ENCODE measurements around the gene CTTNBP2NL. TPM values are rescaled to one million over a fixed set of nuclear protein-coding genes. Genes with fewer than 3 reads are reported as not detected.
"Not testable (repeated sequence)": the region's sequence is repeated elsewhere in the genome, so short reads cannot be mapped to it uniquely, and the experiment has no call there.

Gene CTTNBP2NL
- total RNA-seq, 2 donors from 2014 or later, result 0.67 to 1.8 TPM

DNA sequence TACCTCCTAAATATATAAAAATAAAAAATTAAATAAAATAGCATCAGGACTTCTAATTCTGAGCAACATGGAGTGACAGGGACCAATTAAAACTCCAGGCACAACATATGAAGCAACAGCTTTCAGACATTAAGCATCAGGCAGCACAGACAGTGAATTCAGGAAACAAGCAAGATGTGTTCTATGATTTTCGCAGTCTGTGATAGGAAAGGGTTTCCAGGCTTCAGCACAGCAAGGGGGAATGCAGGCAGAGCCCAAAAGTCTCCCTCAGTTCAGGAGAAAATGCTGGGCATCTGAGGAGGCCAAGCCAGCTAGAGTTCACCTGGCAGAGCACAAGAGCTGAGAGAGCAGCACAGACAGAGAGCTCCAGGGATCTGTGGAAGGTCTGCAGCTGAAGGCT lies 22.2 kb upstream of the CTTNBP2NL start:
- no peaks in the 10 kb centered on the region for H3K9me3 Mint-ChIP-seq
- no peak overlapping the region for H3K4me3 Mint-ChIP-seq
- H3K27ac Mint-ChIP-seq, result no peak overlapping the region
- no peak for DNase-seq (ENCODE audit: low spot score)
- peaks cover 49 to 66% of the 10 kb centered on the region in 2 donors for H3K27me3 Mint-ChIP-seq
- no peak for ATAC-seq
- peaks cover 2 to 5% of the 10 kb centered on the region in 2 donors for H3K4me1 Mint-ChIP-seq (ENCODE audit: low read depth in 2 of 2)
- no peaks in the 10 kb centered on the region for H3K36me3 Mint-ChIP-seq

DNA sequence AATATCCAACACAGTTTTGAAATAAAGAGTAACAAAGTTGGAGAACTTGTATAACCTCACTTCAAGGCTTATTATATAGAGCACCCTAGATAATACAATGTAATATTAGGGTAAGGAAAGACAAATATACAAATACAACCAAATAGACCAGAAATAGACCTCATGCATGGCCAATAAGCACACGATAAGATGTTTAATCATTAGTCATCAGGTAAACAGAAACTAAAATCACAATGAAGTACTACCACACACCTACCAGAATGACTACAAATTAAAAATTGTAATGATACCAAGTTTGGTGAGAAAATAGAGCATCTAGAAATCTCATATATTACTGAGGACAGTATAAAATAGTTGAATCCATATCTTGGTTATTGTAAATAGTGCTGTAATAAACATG lies 20.3 kb upstream of the CTTNBP2NL start:
- Mint-ChIP-seq H3K36me3 (no peaks in the 10 kb centered on the region), H3K27ac (no peak overlapping the region), H3K9me3 (no peaks in the 10 kb centered on the region), H3K4me3 (no peak overlapping the region), H3K4me1 (ENCODE audit: low read depth in 2 of 2) (no peaks in the 10 kb centered on the region), H3K27me3 (peaks cover 46 to 62% of the 10 kb centered on the region in 2 donors)
- DNase-seq (ENCODE audit: low spot score) (no peak), ATAC-seq (no peak)

- Mint-ChIP-seq H3K27me3 (peaks cover 41 to 59% of the 10 kb centered on the region in 2 donors), H3K4me3 (no peak overlapping the region), H3K9me3 (no peaks in the 10 kb centered on the region), H3K27ac (no peak overlapping the region), H3K36me3 (no peaks in the 10 kb centered on the region), H3K4me1 (ENCODE audit: low read depth in 2 of 2) (no peaks in the 10 kb centered on the region)
- DNase-seq (ENCODE audit: low spot score), result no peak
- ATAC-seq, result no peak
Measured at GRCh38 chr1:112380356-112380755, 15.7 kb upstream of the CTTNBP2NL start.

GRCh38 chr1:112381324-112382076 lies 14.5 kb upstream of the CTTNBP2NL start:
- Mint-ChIP-seq H3K4me1 (ENCODE audit: low read depth in 2 of 2) (no peaks in the 10 kb centered on the region), H3K27ac (no peak overlapping the region), H3K36me3 (no peaks in the 10 kb centered on the region), H3K4me3 (no peak overlapping the region), H3K27me3 (peaks cover 41 to 58% of the 10 kb centered on the region in 2 donors), H3K9me3 (no peaks in the 10 kb centered on the region)
- ATAC-seq, result no peak
- DNase-seq (ENCODE audit: low spot score), result no peak

GRCh38 chr1:112383759-112384370 lies 12.1 kb upstream of the CTTNBP2NL start:
- Mint-ChIP-seq H3K27ac (no peak overlapping the region), H3K27me3 (peaks cover 47 to 66% of the 10 kb centered on the region in 2 donors), H3K4me3 (no peak overlapping the region), H3K4me1 (ENCODE audit: low read depth in 2 of 2) (no peaks in the 10 kb centered on the region), H3K9me3 (no peaks in the 10 kb centered on the region), H3K36me3 (no peaks in the 10 kb centered on the region)
- ATAC-seq (no peak), DNase-seq (ENCODE audit: low spot score) (no peak)

DNA sequence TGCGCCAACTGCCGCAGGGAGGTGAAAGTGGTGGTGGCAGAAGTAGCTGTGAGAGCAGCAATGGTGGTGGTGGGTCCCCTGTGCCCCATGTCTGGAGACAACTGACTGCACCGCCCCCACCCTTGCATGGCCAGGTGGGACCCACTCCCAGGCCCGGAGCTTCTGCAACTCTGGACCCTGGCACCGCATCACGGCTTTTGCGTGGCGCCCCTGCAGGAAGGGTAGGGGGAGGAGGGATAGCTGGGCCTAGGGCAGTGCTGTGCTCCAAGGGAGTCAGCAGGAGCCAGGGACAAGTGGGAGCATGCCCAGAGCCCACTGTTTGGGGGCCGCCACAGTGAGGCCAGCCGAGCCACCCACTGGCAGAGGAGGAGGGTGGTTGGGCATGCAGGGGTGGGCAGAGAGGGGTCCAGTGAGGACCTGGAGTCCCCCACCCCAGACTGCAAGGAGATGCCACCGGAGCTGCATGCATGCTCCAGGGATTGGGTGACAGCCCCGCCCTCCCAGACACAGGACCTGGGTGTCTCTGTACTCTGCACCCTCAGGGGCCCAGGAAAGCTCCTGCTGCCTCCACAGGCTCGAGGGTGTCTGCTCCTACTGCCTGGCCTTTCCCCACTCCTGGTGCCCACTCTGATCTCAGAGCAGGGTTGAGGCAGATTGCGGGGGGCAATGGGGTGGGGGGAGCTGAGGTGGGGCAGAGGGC lies 9.8 kb upstream of the CTTNBP2NL start:
- Mint-ChIP-seq H3K4me3 (no peak overlapping the region), H3K27me3 (peaks cover 47 to 52% of the 10 kb centered on the region in 2 donors), H3K27ac (no peak overlapping the region), H3K9me3 (no peaks in the 10 kb centered on the region), H3K4me1 (ENCODE audit: low read depth in 2 of 2) (peaks cover 6% of the 10 kb centered on the region in 2 donors), H3K36me3 (no peaks in the 10 kb centered on the region)
- DNase-seq (ENCODE audit: low spot score), result no peak
- peak in 1 of 2 donors; percentile 29 for ATAC-seq

- Mint-ChIP-seq H3K36me3 (no peaks in the 10 kb centered on the region), H3K4me1 (ENCODE audit: low read depth in 2 of 2) (peaks cover 6 to 8% of the 10 kb centered on the region in 2 donors), H3K9me3 (no peaks in the 10 kb centered on the region), H3K27ac (no peak overlapping the region), H3K4me3 (no peak overlapping the region), H3K27me3 (peaks cover 40 to 46% of the 10 kb centered on the region in 2 donors)
- ATAC-seq (no peak), DNase-seq (ENCODE audit: low spot score) (no peak)
Measured at GRCh38 chr1:112386731-112387346, 9.2 kb upstream of the CTTNBP2NL start.

GRCh38 chr1:112387807-112388206 lies 8.2 kb upstream of the CTTNBP2NL start:
- DNase-seq (ENCODE audit: low spot score), result no peak
- no peak for ATAC-seq
- no peak overlapping the region for H3K27ac Mint-ChIP-seq
- peaks cover 41 to 44% of the 10 kb centered on the region in 2 donors for H3K27me3 Mint-ChIP-seq
- H3K36me3 Mint-ChIP-seq, result no peaks in the 10 kb centered on the region
- peaks cover 6 to 8% of the 10 kb centered on the region in 2 donors for H3K4me1 Mint-ChIP-seq (ENCODE audit: low read depth in 2 of 2)
- H3K4me3 Mint-ChIP-seq, result no peak overlapping the region
- no peaks in the 10 kb centered on the region for H3K9me3 Mint-ChIP-seq

DNA sequence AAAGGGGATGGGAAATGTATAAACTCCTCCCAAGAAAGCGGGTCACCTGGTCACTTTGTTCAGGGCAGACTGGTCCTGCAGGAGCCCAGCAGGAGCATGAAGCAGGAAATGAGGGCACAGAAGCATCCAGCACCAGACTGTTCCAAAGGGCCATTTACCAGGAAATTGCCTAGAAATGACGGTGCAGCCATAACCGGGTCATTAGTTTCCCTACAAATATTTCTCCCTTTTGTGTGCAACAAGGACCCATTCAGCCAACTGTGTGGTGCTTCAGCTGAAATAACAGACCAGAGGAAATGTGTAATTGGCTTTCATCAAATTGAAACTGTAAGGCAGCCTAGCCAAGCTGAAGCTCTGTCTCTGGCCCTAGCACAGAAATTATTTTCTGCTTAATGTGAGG lies 7.6 kb upstream of the CTTNBP2NL start:
- Mint-ChIP-seq H3K27me3 (peaks cover 38 to 39% of the 10 kb centered on the region in 2 donors), H3K9me3 (no peaks in the 10 kb centered on the region), H3K4me1 (ENCODE audit: low read depth in 2 of 2) (peaks cover 6 to 8% of the 10 kb centered on the region in 2 donors), H3K36me3 (no peaks in the 10 kb centered on the region), H3K4me3 (no peak overlapping the region), H3K27ac (no peak overlapping the region)
- ATAC-seq (no peak), DNase-seq (ENCODE audit: low spot score) (no peak)

GRCh38 chr1:112389689-112390088 lies 6.3 kb upstream of the CTTNBP2NL start:
- H3K4me3 Mint-ChIP-seq, result no peak overlapping the region
- no peaks in the 10 kb centered on the region for H3K9me3 Mint-ChIP-seq
- H3K27ac Mint-ChIP-seq, result no peak overlapping the region
- DNase-seq (ENCODE audit: low spot score) (no peak), ATAC-seq (no peak)
- peaks cover 41 to 43% of the 10 kb centered on the region in 2 donors for H3K27me3 Mint-ChIP-seq
- no peaks in the 10 kb centered on the region for H3K36me3 Mint-ChIP-seq
- H3K4me1 Mint-ChIP-seq (ENCODE audit: low read depth in 2 of 2), result peaks cover 6 to 10% of the 10 kb centered on the region in 2 donors

- Mint-ChIP-seq H3K4me3 (peak overlapping the region; percentile 58), H3K4me1 (ENCODE audit: low read depth in 2 of 2) (peaks cover 8 to 12% of the 10 kb centered on the region in 2 donors), H3K27ac (peak overlapping the region in 1 of 2 donors; percentile 7), H3K27me3 (peaks cover 38 to 46% of the 10 kb centered on the region in 2 donors)
- not testable (repeated sequence) for H3K9me3 Mint-ChIP-seq; H3K36me3 Mint-ChIP-seq; ATAC-seq; DNase-seq (ENCODE audit: low spot score)
Measured at GRCh38 chr1:112390335-112390734, 5.7 kb upstream of the CTTNBP2NL start.

- DNase-seq (ENCODE audit: low spot score), result peak; percentile 82
- Mint-ChIP-seq H3K27me3 (peaks cover 40 to 46% of the 10 kb centered on the region in 2 donors), H3K27ac (peak overlapping the region; percentile 7 to 66), H3K9me3 (no peaks in the 10 kb centered on the region), H3K36me3 (no peaks in the 10 kb centered on the region), H3K4me1 (ENCODE audit: low read depth in 2 of 2) (peaks cover 15 to 19% of the 10 kb centered on the region in 2 donors), H3K4me3 (peak overlapping the region; percentile 58)
- ATAC-seq, result peak; percentile 84 to 91
Measured at GRCh38 chr1:112390775-112391602, 5.0 kb upstream of the CTTNBP2NL start.

DNA sequence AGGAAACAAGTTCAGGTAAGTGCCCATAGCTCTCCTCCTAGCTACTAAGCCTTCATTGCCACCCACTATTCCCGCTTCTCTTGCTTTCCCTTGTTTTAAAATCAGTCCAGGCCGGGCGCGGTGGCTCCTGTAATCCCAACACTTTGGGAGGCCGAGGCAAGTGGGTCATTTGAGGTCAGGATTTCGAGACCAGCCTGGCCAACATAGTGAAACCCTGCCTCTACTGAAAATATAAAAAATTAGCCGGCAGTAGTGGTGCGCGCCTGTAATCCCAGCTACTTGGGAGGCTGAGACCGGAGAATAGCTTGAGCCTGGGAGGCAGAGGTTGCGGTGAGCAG lies 4.4 kb upstream of the CTTNBP2NL start:
- Mint-ChIP-seq H3K9me3 (no peaks in the 10 kb centered on the region), H3K27me3 (peaks cover 40 to 46% of the 10 kb centered on the region in 2 donors), H3K27ac (no peak overlapping the region), H3K4me1 (ENCODE audit: low read depth in 2 of 2) (peaks cover 19 to 20% of the 10 kb centered on the region in 2 donors), H3K4me3 (no peak overlapping the region), H3K36me3 (no peaks in the 10 kb centered on the region)
- ATAC-seq (no peak), DNase-seq (ENCODE audit: low spot score) (no peak)

Measured in natural killer cell treated with Interleukin-12 subunit alpha and Interleukin-12 subunit beta and Interleukin-15 and Interleukin-18, amount 100 ng/mL, for 72 hours (primary cell).